Measurements from ENCODE around the gene OTOP3.

Gene OTOP3

DNA sequence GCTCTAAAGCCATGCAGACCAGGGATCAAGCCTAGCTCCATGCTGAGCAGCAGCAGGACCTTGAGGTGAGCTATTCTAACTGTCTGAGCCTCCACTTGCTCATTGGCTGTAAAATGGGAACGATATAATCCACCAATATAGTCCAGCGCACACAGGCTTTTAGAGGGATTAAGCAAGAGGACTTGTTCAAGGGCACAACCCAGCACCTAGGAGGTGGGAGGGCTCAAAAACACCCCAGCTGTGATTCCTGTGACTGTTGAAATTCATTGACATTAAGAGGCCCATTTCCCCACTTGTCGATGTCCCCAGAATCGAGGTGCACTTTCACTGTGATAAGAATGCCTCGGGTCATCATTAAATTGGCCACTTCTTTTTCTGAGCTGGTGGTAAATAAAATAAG is 16.8 kb upstream of the OTOP3 start:
- DNase-seq, result no peak

DNA sequence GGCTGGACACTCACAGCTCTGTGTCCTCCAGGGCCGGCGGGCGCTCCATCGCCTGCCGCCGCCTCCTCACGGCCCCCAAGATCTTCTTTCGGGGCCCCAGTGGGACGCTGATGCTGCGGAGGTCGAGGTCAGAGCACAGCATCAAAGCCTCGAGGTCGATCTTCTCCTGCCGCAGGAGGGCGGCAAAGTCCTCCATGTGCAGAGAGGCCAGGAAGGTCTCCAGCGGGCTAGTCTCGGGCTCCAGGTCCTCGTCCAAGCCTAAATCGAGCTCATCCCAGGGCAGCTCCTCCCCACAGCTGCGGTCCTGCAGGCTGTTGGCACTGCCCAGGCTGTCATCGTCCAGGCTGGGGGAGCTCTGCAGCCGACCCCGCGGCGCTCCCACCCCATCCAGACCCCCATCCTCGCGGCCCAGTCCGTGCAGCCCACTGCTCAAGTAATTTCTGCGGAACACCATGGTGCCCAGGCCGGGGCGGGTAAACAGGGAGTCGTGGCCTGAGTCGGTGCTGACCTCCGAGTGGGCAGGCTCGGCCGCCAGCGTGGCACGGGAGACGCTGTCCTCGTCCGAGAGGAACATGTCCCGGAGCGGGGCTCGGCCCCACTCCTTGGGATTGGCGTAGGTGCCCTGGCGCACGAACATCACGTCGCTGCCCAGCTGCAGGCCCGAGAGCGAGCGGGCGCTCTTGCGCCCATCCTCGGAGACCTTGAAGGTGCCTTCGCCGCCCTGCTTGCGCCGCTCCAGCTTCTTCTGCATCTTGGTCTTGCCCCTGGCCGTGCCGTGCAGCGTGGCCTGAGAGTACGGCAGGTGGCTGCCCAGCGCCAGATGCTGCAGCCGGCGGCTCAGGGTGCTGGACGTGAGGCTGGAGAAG is 16.0 kb upstream of the OTOP3 start:
- no peak for DNase-seq

DNA sequence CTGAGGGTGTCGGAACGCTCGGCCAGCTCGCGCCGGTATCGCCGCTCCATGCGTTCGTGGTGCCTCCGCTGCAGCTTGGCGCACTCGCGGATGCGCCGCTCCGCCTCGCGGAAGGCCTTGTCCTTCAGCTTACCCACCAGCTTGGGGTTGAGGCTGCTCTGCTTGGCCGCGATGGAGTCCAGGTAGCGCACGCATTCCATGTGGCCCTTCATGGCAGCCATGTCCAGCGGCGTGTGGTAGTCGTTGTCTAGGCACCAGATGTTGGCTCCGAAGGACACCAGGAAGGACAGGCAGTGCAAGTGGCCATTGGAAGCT is 15.4 kb upstream of the OTOP3 start:
- DNase-seq, result no peak

DNA sequence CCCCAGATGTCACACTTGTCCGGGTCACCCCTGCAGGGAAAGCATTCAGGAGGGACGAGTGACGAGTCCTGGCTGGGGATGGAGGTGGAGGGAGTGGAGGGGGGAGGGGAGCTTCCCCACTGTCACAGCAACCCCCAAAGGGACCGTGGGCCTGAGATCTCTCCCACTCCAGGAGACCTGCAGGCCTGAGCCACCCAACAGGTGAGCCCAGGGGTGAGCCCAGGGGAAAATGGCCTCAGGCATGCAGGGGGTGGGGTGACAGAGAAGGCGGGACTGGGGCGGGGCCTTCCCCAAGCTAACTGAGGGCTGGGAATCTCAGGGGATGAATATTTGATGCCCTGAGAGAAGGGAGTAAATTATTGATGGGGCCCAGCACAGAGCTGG is 15.1 kb upstream of the OTOP3 start:
- DNase-seq, result no peak

DNA sequence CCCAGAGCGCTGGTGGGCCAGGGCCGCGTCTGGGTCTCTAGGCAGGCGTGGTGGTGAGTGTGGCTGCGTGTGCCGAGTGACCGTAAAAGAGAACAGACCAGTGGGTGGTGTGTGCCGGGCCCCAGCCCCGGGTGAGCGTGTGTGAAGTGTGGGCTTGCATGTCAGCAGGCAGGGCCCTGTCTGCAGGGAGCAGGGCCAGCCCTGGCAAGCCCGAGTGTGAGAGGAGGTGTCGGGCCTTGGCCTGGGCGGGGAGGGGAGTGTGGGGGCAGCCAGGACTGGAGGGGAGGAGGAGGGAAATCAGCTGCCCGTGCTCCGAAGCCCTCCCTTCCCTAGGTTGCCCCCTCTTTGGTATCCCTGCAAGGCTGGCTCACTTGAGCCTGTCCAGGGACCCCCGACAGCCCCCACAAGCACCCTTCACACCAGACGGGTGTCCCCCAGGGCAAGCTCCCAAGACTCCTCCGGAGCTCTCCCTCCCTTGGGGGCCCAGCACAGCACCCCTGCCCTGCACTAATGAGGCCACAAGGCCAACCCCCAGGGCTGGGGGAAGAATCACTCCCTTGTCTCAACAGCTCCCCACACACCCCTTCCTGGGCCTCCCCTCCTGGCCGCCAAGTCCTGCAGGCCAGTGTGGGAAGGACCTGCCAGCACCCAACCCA is 14.5 kb upstream of the OTOP3 start:
- no peak for DNase-seq

DNA sequence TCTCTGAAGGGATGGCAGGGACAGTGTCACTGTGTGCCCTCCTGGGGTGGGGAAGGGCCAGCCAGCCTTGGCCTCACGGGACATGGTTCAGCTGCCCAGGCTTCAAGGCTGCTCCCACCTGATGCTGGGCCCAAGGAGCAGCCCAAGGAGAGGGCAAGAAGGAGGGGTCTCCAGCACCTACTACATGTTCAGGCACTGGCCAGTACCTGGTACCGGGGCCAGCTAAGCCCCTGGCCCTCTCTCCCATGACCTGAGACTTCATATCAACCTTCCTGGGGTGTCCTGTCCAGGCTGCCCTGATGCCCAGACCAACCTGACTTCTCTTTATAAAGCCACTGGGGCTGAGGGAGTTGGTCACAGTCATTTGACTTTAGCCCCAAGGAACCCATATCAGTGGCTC is 13.9 kb upstream of the OTOP3 start:
- no peak for DNase-seq

DNA sequence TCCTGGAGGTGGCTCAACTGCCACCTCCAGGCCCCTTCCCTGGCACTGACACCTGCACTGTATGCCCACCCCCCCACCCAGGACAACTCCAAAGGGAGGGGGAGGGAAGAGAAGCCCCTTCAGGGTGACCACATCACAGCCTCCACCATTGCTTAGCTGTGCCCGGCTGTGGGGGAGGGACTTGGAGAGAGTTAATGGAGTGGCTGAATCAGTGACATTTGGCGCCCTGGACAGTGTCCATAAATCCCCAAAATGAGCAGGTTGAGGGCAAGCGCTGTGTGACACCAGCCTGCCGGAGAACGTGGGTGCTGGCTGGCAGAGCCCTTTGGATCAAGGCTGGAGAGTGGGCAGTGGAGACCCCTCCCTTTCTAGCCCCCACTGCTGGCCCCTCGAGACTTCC is 13.5 kb upstream of the OTOP3 start:
- no peak for DNase-seq

DNA sequence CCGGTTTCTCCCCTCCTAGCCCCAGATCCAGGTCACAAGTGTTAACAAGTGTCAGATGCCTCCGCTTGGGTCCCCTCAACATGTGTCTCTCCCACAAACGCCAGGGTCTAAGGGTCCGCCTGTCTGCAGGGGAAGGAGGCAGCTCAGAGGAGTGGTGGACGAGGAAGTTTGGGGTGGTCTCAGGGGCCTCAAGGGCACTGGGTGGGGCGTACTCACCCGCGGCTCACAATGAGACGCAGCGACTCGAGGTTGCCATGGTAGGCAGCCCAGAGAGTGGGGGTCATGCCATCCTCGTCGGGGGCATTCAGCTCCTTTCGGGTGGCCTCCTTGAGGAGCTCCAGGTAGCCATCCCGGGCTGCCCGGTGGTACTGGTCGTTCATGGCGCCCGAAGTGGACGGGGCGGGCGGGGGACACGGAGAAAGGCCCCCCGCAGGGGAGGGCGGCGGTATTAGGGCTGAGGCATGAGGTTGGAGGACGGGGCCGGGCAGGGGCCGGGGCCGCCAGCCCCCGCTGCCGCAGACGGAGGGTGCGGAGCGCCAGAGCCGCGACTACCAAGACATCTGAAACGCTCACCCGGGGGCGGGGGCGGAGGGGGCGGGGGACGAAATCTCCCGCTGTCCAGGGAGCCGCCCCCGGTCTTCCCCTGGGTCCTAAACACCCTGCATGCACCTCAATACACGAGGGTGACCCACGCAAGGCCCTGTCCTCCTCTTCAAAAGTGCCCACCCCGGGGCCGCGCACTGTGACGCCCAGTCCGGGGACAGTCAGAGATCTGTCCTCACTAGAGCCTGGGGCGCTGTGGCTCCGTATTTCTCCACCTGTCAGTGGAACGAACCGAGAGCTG is 12.8 kb upstream of the OTOP3 start, which contains the start of gene USH1G:
Gene USH1G, minus strand, starts transcription at position 562 of the 844 bp plus-strand sequence. Its CDS starts 182 bp downstream, at position 380.
- DNase-seq, result no peak

DNA sequence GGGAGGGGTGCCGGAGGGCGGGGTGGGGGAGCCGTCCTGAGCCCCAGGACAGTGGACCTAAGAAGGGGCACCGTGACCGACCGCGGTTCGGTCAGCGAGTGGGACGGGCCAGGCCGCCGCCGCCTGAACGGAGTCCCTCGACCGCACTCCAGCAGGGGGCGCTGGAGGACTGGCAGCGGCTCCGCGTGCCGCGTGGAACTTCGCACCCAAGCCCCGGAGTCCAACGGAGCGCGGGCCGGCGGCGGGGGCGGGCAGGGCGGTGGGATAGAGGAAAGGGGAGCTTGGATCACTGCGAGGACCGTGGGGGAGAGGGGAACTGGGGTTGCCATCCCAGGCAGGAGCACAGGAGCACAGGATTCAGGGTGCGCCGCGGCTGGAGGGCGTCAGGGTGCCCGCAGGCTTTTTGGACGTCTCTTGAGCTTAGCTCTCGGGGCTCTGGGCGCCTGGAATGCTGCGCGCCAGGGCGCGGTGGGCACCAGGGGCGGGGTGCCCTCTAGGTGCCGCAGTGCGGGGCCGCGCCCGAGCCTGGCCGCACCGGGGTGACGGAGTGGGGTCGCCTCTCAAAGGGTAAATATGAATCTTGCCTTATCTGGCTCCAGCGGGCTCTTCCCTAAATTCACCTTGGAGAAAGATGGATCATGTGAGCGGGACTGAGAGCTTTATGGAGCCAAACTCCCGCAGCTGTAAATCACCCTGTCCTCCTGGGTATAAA is 12.0 kb upstream of the OTOP3 start:
- DNase-seq, result peak; percentile 70

DNA sequence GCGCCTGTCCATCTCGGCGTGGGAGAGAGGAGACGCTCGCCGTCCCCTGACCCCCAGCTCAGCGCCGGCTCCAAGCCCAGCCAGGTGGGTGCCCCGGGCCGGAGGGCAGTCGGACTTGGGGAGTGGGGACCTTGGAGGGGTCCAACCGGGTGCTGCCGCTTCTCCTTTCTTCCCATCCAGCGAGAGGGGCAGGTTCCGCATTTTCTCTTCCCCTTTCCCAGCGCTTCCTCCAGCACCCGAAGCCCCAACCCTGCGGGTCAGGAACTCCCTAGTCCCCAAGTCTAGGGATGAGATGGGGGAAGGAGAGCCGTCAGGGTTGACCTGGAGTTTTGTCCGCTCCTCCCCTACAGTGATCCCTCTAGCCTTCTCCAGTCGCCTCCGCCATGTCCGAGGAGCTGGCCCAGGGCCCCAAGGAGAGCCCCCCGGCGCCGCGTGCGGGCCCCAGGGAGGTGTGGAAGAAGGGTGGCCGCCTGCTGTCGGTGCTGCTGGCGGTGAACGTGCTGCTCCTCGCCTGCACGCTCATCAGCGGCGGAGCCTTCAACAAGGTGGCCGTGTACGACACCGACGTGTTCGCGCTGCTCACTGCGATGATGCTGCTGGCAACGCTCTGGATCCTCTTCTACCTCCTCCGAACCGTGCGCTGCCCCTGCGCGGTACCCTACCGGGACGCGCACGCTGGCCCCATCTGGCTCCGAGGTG is 11.3 kb upstream of the OTOP3 start, which contains the start of gene OTOP2:
Gene OTOP2, plus strand, starts transcription at position 24 of the 699 bp plus-strand sequence. Its CDS starts 360 bp downstream, at position 384.
- DNase-seq, result no peak

DNA sequence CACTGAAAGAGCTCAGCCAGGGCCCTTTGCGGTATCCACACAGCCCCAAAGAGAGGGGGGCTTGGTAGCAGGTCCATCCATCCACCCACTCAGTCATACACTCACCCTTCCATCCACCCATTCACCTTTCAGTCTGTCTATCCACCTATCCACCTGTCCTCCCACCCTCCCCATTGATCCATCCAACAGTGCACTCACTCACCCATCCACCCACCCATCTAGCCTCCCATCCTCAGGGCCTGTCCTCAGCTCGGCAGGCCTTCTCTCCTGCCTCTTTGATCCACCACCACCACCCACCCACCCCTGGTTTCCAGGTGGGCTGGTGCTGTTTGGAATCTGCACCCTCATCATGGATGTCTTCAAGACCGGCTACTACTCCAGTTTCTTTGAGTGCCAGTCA is 10.5 kb upstream of the OTOP3 start:
- no peak for DNase-seq

DNA sequence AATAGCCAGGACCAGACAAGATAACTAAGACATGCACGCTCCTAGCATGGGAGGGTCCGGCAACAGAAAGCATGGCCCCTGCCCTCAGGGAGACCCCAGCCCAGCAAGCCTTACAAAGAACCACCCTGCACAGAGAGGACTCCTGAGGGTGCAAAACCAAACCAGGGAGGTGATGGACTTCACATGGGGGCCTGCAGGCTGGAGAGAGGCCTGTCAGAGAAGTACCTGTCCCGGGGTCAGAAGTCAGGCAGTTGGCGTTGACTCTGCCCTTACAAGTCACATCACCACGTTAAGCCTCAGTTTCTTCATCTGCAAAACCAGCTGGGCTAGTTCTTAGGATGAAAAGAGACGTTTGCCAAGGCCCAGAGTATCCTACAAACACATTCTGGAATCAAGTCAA is 6.9 kb upstream of the OTOP3 start:
- DNase-seq, result no peak

DNA sequence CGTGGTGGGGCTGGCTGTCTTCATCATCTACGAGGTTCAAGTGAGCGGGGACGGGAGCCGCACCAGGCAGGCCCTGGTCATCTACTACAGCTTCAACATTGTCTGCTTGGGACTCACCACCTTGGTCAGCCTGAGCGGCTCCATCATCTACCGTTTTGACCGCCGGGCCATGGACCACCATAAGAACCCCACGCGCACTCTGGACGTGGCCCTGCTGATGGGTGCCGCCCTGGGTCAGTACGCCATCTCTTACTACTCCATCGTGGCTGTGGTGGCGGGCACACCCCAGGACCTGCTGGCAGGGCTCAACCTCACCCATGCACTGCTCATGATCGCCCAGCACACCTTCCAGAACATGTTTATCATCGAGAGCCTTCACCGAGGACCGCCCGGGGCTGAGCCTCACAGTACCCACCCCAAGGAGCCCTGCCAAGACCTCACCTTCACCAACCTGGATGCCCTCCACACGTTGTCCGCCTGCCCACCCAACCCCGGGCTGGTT is 5.1 kb upstream of the OTOP3 start:
- DNase-seq, result no peak

DNA sequence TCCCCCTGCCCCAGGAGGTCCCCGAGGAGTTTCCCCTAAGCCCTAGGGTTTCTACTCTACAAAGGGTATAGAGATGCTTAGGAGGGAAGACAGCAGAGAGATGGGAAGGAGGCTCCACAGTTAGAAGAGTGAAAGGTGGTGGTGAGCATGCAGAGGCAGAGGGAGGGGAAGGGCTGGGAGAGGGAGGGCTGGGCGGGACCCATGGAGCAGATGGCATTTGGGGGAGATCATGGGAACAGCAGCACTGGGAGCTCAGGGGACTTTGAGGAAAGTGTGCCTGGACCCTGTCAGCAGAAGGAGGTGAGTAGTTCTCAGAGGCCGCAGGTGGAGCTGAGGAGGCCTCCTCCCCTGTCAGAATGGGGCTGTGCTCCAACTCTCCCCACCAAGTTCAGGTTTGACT is 650 bp upstream of the OTOP3 start:
- DNase-seq, result no peak

DNA sequence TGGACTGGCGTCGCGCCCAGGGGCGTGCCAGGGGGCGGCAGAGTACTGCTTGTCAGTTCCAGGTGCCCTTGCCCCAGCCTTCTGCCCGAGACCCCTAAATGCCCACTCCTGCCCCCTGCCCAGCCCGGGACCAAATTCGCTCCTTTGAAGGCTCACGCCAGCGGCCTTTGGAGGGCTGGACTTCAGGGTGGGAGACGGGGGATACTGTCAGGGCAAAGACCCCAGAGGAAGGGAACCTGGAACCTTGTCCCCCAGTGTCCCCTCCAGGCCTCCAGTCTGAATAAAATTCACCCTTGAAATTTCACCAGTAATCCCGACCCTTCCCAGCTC is 737 bp downstream of the OTOP3 start:
- DNase-seq, result no peak

DNA sequence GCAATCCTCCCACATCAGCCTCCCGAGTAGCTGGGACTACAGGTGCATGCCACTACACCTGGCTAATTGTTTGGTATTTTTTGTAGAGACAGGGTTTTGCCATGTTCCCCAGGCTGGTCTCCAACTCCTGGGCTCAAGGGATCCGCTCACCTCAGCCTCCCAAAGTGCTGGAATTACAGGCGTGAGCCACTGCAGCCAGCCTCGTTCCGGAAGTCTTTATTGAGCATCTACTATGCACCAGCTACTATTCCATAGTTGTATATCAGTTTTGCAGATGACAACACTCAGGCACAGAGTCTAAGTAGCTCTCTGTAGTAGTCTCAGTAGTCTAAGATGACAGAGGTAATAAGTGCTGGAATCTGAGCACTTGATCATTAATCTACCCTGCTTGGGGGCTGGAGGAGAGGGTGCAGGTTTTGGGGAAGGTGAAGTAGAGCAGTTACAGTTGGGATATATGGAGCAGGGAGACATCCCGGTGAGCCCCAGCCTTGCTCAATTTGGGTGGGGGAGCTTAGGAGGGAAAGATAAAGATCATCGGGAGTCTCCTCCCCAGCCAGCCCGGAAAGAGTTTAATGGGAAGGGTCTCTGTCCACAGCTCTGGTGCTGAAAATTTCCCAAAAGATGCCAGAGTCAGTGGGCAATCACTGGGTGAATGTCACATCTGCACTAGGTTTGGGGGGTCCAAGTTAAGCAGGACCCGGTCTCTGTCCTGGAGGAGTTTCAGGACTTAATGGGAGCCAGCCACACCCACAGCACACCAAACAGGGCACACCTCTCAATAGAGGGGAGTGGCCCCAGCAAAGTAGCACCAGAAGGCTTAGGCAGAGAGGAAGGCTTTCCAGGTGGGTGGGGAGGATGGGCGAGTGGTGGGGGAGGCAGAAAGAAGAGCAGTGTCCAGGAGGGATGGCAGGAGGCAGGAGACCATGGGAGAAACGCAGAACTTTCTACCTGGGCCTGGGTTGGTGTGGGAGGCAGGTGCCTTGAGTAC is 1.7 kb downstream of the OTOP3 start:
- no peak for DNase-seq

DNA sequence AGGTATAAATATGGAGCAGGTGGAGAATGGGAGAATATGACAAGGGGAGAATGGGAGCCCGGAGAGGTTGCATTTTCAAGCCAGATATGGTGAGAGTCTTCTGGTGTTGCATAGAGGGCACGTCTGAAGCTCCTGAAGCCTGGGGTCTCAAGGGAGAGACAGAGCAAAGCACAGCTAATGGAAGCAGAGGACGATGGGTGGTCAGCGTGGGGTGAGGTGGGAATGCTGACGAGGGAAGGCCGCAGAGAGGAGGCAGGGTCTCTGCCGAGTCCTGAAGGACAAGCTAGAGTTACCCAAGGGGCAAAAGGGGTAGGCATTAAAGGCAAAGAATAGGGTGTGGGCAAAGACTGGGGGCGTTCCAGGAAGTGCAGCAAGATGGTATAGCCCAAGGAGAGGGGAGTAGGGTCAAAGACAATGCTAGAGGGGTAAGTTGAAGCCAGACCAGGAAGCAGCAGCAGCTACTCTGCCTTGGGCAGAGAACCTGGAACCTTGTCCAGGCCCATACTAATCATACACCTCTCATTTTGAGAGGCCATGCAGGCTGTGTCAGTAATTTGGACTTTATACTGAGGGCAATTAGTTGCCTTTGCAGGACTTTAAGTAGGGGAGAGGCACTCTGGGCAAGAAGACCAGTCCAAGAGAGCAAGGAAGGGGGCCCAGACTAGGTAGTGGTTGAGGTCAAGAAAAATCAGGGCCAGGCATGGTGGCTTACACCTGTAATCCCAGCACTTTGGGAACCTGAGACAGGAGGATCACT is 2.7 kb downstream of the OTOP3 start:
- no peak for DNase-seq

DNA sequence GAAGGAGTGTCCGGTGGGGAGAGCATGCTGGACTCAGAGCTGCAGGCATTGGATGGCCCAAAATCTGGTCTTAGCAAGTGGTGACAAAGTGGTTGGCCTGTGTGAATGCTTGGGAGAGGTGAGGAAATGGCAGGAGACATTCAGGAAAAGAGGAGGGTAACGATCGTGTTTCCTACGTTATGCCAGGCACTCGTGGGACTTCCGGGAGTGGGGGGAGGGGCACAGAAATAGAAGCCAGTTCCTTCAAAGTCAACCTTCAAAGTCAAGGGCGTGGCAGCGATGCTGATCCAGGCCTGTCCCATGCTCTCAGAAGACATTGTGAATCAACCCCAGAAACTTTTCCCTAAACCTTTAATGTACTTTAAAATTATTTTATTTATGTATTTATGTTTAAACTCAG is 3.8 kb downstream of the OTOP3 start:
- no peak for DNase-seq

DNA sequence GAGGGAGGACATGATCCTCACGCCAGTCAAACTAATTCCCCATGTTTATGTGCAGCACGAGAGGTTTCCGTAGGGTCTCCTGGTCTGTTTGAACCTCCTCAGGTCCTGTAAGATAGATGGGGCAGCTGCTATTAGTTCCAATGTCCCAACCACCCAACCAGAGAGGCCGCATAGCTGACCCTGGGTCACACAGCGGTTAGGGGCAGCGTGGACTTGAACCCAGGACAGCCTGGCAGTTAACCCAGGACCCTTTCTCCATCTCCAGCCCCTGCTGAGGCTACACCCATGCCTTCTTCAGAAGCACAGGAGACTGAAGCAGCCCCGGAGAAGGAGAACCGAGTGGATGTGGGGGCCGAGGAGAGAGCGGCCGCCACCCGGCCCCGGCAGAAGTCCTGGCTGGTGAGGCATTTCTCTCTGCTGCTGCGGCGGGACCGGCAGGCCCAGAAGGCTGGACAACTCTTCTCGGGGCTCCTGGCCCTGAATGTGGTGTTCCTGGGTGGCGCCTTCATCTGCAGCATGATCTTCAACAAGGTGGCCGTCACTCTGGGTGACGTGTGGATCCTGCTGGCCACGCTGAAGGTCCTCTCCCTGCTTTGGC is 5.5 kb downstream of the OTOP3 start:
- no peak for DNase-seq

Measured in NCI-H774 (cell line).